GM21529 (cell line): ENCODE data around the gene CFAP77.

Experiments
- ATAC-seq: cut with Tn5 transposase; IDR thresholded peaks from one replicate; pipeline ENCODE4 v1.9.1; 2021; ENCODE audit not compliant: unreplicated experiment

CFAP77 gene

GRCh38 chr9:132513416-132513815 lies 103.4 kb downstream of the CFAP77 start:
- no peak for ATAC-seq

- no peak for ATAC-seq
Measured at GRCh38 chr9:132514011-132514744, 104.2 kb downstream of the CFAP77 start.

GRCh38 chr9:132514821-132515220 lies 104.8 kb downstream of the CFAP77 start:
- no peak for ATAC-seq

- ATAC-seq, result no peak
Measured at GRCh38 chr9:132516301-132516700, 106.3 kb downstream of the CFAP77 start.

- ATAC-seq, result no peak
Measured at GRCh38 chr9:132516911-132517310, 106.9 kb downstream of the CFAP77 start.

- ATAC-seq, result no peak
Measured at GRCh38 chr9:132517815-132518550, 108.0 kb downstream of the CFAP77 start.

- no peak for ATAC-seq
Measured at GRCh38 chr9:132518626-132519025, 108.6 kb downstream of the CFAP77 start.

GRCh38 chr9:132519033-132519432 lies 109.0 kb downstream of the CFAP77 start:
- ATAC-seq, result no peak

- ATAC-seq, result no peak
Measured at GRCh38 chr9:132520612-132521011, 110.6 kb downstream of the CFAP77 start.

- no peak for ATAC-seq
Measured at GRCh38 chr9:132525308-132526023, 115.5 kb downstream of the CFAP77 start.

GRCh38 chr9:132531195-132531594 lies 121.2 kb downstream of the CFAP77 start:
- ATAC-seq, result no peak

- ATAC-seq, result no peak
Measured at GRCh38 chr9:132531710-132532570, 121.9 kb downstream of the CFAP77 start.

- ATAC-seq, result no peak
Measured at GRCh38 chr9:132534832-132535231, 124.8 kb downstream of the CFAP77 start.

- ATAC-seq, result no peak
Measured at GRCh38 chr9:132536124-132536523, 126.1 kb downstream of the CFAP77 start.

GRCh38 chr9:132537352-132537751 lies 127.3 kb downstream of the CFAP77 start:
- no peak for ATAC-seq

- no peak for ATAC-seq
Measured at GRCh38 chr9:132538071-132538470, 128.1 kb downstream of the CFAP77 start.

- no peak for ATAC-seq
Measured at GRCh38 chr9:132539096-132539495, 129.1 kb downstream of the CFAP77 start.

- ATAC-seq, result no peak
Measured at GRCh38 chr9:132541051-132541450, 131.0 kb downstream of the CFAP77 start.

GRCh38 chr9:132541870-132542830 lies 132.1 kb downstream of the CFAP77 start:
- no peak for ATAC-seq

- ATAC-seq, result no peak
Measured at GRCh38 chr9:132543251-132543650, 133.2 kb downstream of the CFAP77 start.
